Panc1 (cell line): ENCODE data around the gene ESR2. TPM values are rescaled to one million over a fixed set of nuclear protein-coding genes. Genes with fewer than 3 reads are reported as not detected.

ENCODE experiments used
- ATAC-seq: fragments of 200-7000 bp; cut with Tn5 transposase; 2 replicates; pipeline ENCODE4 v1.9.1; 2020; ENCODE audit warnings: mild to moderate bottlenecking, moderate library complexity
- BruUV-seq: library from RNA; stranded (reverse); fragments of 400-500 nt; replicated peaks from 2 replicates; lab custom pipeline; 2021; lab: Mats Ljungman, UMichigan
- CTCF ChIA-PET: fragments of 300-600 bp; sonication (Branson Sonifier 250); formaldehyde crosslinking; loops from one replicate; lab custom pipeline; 2022; ENCODE audit warnings: antibody characterized with exemption; lab: Charles Lee
- POLR2A ChIA-PET: fragments of 300-600 bp; sonication (Branson Sonifier 250); formaldehyde crosslinking; loops from one replicate; lab custom pipeline; 2022; ENCODE audit warnings: antibody characterized with exemption; lab: Charles Lee
- DNase-seq: peaks from one replicate; pipeline ENCODE4 v3.0.0-alpha.2; 2010; ENCODE audit warnings: low read depth, low spot score
- H3K27ac ChIP-seq: 2 replicates; pipeline ENCODE4 v1.5.1; 2011; ENCODE audit warnings: mild to moderate bottlenecking, low read length, inconsistent platforms
- H3K27me3 ChIP-seq: fragments of 200-500 bp; sonication (Bioruptor generic); 2 replicates; pipeline ENCODE4 v1.6.0; 2014; ENCODE audit warnings: low read length, inconsistent platforms; ENCODE audit not compliant: control insufficient read depth, insufficient read depth
- H3K36me3 ChIP-seq: fragments of 200-500 bp; sonication (Bioruptor generic); 2 replicates; pipeline ENCODE4 v1.5.1; 2014; ENCODE audit warnings: inconsistent platforms, mild to moderate bottlenecking, low read length, moderate library complexity; ENCODE audit not compliant: control insufficient read depth, insufficient read depth
- H3K4me1 ChIP-seq: 2 replicates; pipeline ENCODE4 v1.5.1; 2011; ENCODE audit warnings: inconsistent platforms, mild to moderate bottlenecking, low read length, moderate library complexity; ENCODE audit not compliant: control insufficient read depth, insufficient read depth
- H3K4me3 ChIP-seq, 2 experiments: 2 replicates each; pipeline ENCODE4 v1.5.1; 2011 to 2012; ENCODE audit warnings: low read depth in 2 of 2, low read length in 2 of 2, mild to moderate bottlenecking in 2 of 2, inconsistent platforms in 1 of 2, moderate library complexity in 1 of 2
- H3K9me3 ChIP-seq: fragments of 200-500 bp; sonication (Bioruptor generic); 2 replicates; pipeline ENCODE4 v1.5.1; 2014; ENCODE audit warnings: low read depth, mild to moderate bottlenecking, inconsistent platforms, low read length, moderate library complexity; ENCODE audit not compliant: control insufficient read depth, insufficient read depth
- POLR2AphosphoS5 ChIP-seq: IDR thresholded peaks from 2 replicates; pipeline ENCODE4 v1.6.1; 2012; ENCODE audit warnings: mild to moderate bottlenecking, low read depth, low read length, moderate library complexity
- SIN3A ChIP-seq: IDR thresholded peaks from 2 replicates; pipeline ENCODE4 v1.6.1; 2012; ENCODE audit warnings: low read depth, mild to moderate bottlenecking, low read length, moderate library complexity, borderline replicate concordance; ENCODE audit not compliant: insufficient read depth
- TCF7L2 ChIP-seq: IDR thresholded peaks from 2 replicates; pipeline ENCODE4 v1.6.1; 2011; ENCODE audit warnings: mild to moderate bottlenecking, low read depth, low read length, inconsistent platforms
- in situ Hi-C: cut with HindIII; loops from 2 replicates; pipeline ENCODE4 v1.10.0; 2016; ENCODE audit warnings: low sequenced_read_pairs, low pct_unique_long_range_greater_than_20kb
- intact Hi-C: fragments of 100-400 bp; cut with micrococcal nuclease; formaldehyde crosslinking; loops from one replicate; pipeline ENCODE4 v1.10.0; 2022; ENCODE audit not compliant: unreplicated experiment
- total RNA-seq: library from RNA; stranded (reverse); gene quantifications from one replicate; pipeline ENCODE4 v1.2.1, GENCODE V29; 2021; ENCODE audit not compliant: unreplicated experiment
- TF ChIP-seq, protein P1 (sequence below): fragments of 450-650 bp; IDR thresholded peaks from 2 replicates; pipeline ENCODE4 v1.5.1; 2017; ENCODE audit warnings: mild to moderate bottlenecking
- TF ChIP-seq, protein P2 (sequence below), 2 experiments: IDR thresholded peaks; 2 replicates each; pipeline ENCODE4 v1.6.1; 2011 to 2012; ENCODE audit warnings: low read depth in 2 of 2, control low read depth in 1 of 2, low read length in 1 of 2, mild to moderate bottlenecking in 1 of 2, moderate library complexity in 1 of 2; ENCODE audit not compliant: insufficient read depth in 1 of 2

ESR2 gene
- total RNA-seq, 1 experiment from 2014 or later: not detected

DNA sequence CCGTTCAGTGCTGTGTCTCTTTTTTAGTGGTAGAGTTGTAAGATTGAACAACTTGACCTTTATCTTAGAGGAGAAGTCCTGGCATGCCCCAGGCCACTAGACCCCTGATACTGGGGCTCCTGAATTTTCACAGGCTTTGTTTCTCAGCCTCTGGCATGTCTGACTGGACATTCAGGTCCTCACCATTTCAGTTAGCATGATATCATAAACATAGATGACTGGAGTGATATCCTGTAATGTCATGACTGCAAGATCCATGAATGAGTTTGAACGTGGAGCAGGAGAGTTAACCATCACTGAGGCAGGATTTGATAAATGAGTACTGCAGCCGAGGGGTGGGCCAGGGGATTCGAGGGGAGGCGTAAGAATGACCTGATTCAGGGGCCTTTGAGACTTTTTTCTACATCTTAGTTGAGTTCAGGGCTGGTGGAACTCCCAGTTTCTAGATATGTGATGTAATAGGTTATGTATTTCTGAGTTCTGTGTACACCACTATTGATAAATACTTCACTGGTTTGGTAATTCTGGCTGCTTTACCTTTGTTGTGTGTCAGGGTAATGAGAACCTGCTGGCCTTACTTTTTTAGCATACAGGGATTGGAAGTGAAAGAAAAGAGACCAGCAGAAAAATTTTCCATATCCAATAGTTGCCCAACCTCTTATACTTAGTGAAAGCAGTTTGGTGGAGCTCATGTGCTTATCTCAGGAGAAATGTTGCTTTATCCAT is 224.4 kb downstream of the ESR2 start:
- DNase-seq: no peak
- no peak for TF ChIP-seq SIN3A
- Histone ChIP-seq H3K9me3 (no peaks in the 10 kb centered on the region), H3K4me3 (no peak overlapping the region), H3K27me3 (no peaks in the 10 kb centered on the region), H3K27ac (no peak overlapping the region), H3K4me1 (no peaks in the 10 kb centered on the region; the same call in 1 of the 2 replicates), H3K36me3 (no peaks in the 10 kb centered on the region; the same call in 1 of the 2 replicates)
- CTCF ChIA-PET: no interaction called here
- POLR2A ChIA-PET: no interaction called here
- no peak for ATAC-seq
- in situ Hi-C loops: no loop called here
- no TSS peak for BruUV-seq
- intact Hi-C loops: no loop called here

DNA sequence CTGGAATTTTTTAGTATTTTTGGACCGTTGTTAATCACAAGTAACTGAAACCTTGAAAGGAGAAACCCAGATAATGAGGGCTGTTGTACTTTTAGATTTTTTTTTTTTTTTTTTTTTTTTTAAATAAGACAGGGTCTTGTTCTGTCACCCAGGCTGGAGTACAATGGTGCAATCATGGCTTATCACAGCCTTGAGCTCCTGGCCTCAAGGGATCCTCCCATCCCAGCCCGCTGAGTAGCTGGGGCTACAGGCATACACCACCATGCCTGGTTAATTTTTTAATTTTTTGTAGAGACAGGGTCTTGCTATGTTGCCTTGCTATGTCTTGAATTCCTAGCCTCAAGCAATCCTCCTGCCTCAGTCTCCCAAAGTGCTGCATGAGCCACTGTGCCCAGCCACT is 229.7 kb downstream of the ESR2 start:
- intact Hi-C loops: no loop called here
- DNase-seq (no peak), ATAC-seq (no peak)
- no TSS peak for BruUV-seq
- in situ Hi-C loops: no loop called here
- no peak for TF ChIP-seq POLR2AphosphoS5
- TF ChIP-seq SIN3A: no peak
- TF ChIP-seq, protein P1, sequence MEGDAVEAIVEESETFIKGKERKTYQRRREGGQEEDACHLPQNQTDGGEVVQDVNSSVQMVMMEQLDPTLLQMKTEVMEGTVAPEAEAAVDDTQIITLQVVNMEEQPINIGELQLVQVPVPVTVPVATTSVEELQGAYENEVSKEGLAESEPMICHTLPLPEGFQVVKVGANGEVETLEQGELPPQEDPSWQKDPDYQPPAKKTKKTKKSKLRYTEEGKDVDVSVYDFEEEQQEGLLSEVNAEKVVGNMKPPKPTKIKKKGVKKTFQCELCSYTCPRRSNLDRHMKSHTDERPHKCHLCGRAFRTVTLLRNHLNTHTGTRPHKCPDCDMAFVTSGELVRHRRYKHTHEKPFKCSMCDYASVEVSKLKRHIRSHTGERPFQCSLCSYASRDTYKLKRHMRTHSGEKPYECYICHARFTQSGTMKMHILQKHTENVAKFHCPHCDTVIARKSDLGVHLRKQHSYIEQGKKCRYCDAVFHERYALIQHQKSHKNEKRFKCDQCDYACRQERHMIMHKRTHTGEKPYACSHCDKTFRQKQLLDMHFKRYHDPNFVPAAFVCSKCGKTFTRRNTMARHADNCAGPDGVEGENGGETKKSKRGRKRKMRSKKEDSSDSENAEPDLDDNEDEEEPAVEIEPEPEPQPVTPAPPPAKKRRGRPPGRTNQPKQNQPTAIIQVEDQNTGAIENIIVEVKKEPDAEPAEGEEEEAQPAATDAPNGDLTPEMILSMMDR: no peak
- H3K36me3 ChIP-seq: no peaks in the 10 kb centered on the region; the same call in 1 of the 2 replicates
- no peak overlapping the region for H3K27ac ChIP-seq
- no peaks in the 10 kb centered on the region for H3K4me1 ChIP-seq
- H3K4me3 ChIP-seq: no peak overlapping the region
- H3K27me3 ChIP-seq: no peaks in the 10 kb centered on the region
- no peaks in the 10 kb centered on the region for H3K9me3 ChIP-seq
- POLR2A ChIA-PET: no interaction called here
- CTCF ChIA-PET: interaction anchor here (0.7 kb wide), 1 partner anchor 127 kb away, joined by 3 read pairs; no protein-coding TSS in a partner anchor

DNA sequence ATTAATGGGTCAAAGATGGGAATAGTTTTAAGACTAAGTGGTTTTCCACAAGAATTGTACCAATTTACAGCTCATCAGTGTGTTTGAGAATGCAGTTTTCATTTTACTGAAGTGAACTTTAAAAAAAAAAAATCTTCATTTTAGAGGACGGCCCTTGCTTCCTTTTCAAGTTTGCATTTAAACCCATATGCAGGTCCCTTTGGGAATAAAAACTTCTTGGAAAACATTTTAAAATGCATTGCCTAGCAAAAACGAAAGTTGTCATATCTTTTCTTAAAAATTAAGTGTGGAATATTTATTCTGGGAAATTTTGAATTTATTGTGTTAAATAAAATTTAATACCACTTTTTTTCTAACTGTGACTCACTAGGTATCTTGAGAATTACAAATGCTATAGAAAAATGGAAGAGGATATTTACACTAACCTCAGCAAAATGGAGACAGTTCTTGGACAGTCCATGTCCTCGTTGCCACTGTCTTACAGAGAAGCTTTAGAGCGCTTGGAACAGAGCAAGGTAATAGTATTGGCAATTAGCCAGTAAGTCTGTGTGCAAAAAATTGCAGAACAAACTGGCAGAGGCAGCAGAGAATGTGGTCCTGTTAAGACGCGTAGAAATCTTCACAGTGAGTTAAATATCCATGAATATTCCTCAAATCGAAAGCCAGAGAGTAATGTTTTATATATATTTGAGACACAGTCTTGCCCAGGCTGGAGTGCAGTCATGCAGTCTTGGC is 231.6 kb downstream of the ESR2 start:
- no peaks in the 10 kb centered on the region for H3K4me1 ChIP-seq
- ChIA-PET CTCF (no interaction called here), POLR2A (no interaction called here)
- in situ Hi-C loops (no loop called here), intact Hi-C loops (no loop called here)
- TF ChIP-seq, protein P1: no peak
- no peak for TF ChIP-seq TCF7L2
- no peak for TF ChIP-seq POLR2AphosphoS5
- TF ChIP-seq, protein P2, sequence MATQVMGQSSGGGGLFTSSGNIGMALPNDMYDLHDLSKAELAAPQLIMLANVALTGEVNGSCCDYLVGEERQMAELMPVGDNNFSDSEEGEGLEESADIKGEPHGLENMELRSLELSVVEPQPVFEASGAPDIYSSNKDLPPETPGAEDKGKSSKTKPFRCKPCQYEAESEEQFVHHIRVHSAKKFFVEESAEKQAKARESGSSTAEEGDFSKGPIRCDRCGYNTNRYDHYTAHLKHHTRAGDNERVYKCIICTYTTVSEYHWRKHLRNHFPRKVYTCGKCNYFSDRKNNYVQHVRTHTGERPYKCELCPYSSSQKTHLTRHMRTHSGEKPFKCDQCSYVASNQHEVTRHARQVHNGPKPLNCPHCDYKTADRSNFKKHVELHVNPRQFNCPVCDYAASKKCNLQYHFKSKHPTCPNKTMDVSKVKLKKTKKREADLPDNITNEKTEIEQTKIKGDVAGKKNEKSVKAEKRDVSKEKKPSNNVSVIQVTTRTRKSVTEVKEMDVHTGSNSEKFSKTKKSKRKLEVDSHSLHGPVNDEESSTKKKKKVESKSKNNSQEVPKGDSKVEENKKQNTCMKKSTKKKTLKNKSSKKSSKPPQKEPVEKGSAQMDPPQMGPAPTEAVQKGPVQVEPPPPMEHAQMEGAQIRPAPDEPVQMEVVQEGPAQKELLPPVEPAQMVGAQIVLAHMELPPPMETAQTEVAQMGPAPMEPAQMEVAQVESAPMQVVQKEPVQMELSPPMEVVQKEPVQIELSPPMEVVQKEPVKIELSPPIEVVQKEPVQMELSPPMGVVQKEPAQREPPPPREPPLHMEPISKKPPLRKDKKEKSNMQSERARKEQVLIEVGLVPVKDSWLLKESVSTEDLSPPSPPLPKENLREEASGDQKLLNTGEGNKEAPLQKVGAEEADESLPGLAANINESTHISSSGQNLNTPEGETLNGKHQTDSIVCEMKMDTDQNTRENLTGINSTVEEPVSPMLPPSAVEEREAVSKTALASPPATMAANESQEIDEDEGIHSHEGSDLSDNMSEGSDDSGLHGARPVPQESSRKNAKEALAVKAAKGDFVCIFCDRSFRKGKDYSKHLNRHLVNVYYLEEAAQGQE (IDR thresholded peaks at IDR 0.05; ENCODE audit: insufficient read depth in 1 of 2, low read depth in 2 of 2, low read length in 1 of 2): no peak
- TF ChIP-seq SIN3A: no peak
- no peak overlapping the region for H3K27ac ChIP-seq
- ATAC-seq (no peak), DNase-seq (no peak)
- no peaks in the 10 kb centered on the region for H3K27me3 ChIP-seq
- BruUV-seq: no TSS peak
- no peaks in the 10 kb centered on the region for H3K9me3 ChIP-seq
- no peak overlapping the region for H3K4me3 ChIP-seq
- H3K36me3 ChIP-seq: no peaks in the 10 kb centered on the region; the same call in 1 of the 2 replicates
